HepG2 (cell line): ENCODE results near the gene GDPD5. TPM values are rescaled to one million over a fixed set of nuclear protein-coding genes. Genes with fewer than 3 reads are reported as not detected.

ENCODE experiments used
- ATF7 ChIP-seq, 2 experiments: fragments of 450-650 bp in 1 of 2; sonication (generic) in 1 of 2; formaldehyde crosslinking in 1 of 2; IDR thresholded peaks; 2 replicates each; pipeline versions ENCODE4 v1.4.0 to v1.6.1; 2016 to 2020; ENCODE audit warnings: antibody characterized with exemption in 1 of 2, mild to moderate bottlenecking in 1 of 2, missing genetic modification reagents in 1 of 2
- SP140L ChIP-seq: sonication (generic); formaldehyde crosslinking; IDR thresholded peaks from 2 replicates; pipeline ENCODE4 v1.4.0; 2020; ENCODE audit warnings: missing genetic modification reagents, borderline replicate concordance
- ZNF407 ChIP-seq: sonication (generic); formaldehyde crosslinking; IDR thresholded peaks from one replicate; pipeline ENCODE4 v1.5.1; 2020; ENCODE audit warnings: mild to moderate bottlenecking, missing genetic modification reagents; ENCODE audit errors: not compliant biosample characterization
- polyA plus RNA-seq, 8 experiments: library from polyadenylated mRNA; depleted of rRNA in 3 of 8; stranded (reverse) in 7 of 8; unstranded in 1 of 8; fragments of >200 nt; fragmentation: Illumina TruSeq in 4 of 8; extraction: Trizol in 4 of 8; gene quantifications; 2 replicates each; pipeline versions ENCODE4 v1.2.1 to v1.2.3, GENCODE V29; 2011 to 2016; ENCODE audit warnings: low read depth in 4 of 8, missing spikeins in 1 of 8, mixed read lengths in 1 of 8; ENCODE audit not compliant: insufficient read depth in 1 of 8
- total RNA-seq, 5 experiments: library from RNA; depleted of rRNA; stranded (reverse); fragments of >200 nt; fragmentation: Illumina TruSeq; extraction: Trizol; gene quantifications; 2 replicates each; pipeline ENCODE4 v1.2.3, GENCODE V29; 2016; ENCODE audit warnings: low read depth in 1 of 5

The GDPD5 gene
- total and polyA plus RNA-seq, 2 of the 13 experiments (the other 11 are each of a cell fraction or from before 2014, with no cell fraction given): 55.0 to 67.5 TPM

DNA sequence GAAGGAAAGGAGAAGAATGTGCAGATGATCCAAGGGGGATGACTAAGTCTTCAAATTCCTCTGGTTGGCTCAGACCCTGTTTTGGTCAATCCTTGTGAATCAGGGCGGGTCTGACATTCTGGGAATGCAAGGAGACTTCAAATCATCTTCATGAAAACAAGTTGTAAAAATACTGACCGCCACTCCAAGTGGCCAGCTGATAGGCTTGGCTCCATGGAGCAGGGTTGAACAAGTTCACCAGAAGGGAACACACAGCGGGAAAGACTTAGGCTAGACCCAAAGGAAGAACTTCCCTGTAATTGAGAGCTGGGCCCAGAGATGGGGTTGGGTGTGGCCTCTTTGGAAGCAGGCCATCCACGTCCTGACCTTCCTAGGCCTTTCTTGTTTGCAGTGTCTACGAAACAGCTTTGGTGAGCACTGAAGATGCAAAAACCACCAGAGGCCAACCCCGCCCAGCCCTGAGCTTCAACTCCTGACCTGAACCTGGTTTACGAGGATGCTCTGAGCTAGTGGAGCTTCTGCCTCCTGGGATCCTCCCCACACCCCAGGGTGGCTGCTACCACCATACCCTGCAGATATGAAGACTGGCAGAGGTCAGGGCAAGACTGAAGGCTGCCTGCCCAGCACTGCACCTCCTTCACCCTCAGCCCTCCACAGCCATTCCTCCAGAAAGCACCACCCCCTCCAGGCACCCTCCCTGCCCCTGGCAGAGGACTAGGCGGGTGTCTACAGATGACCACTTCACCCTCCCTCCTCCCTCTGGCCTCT, 26.1 kb downstream of the GDPD5 start (continued):
- TF ChIP-seq ZNF407 (CRISPR knock-in tag): no peak
- no peak for TF ChIP-seq ATF7 (IDR thresholded peaks at IDR 0.05)
- no peak for TF ChIP-seq ATF7 (CRISPR knock-in tag; IDR thresholded peaks at IDR 0.05)
- no peak for TF ChIP-seq SP140L (CRISPR knock-in tag)
